Measurements from ENCODE around the gene LCN6. TPM values are rescaled to one million over a fixed set of nuclear protein-coding genes. Genes with fewer than 3 reads are reported as not detected.

Gene LCN6
- total and polyA plus RNA-seq, 2 of the 4 experiments (the other 2 are of a cell fraction): not detected

GRCh38 chr9:136739509-136739908 is 8.8 kb downstream of the LCN6 start:
- Histone ChIP-seq H3K9ac (ENCODE audit: low read depth, low read length) (no peak overlapping the region), H4K8ac (ENCODE audit: low read depth in 2 of 2, low read length in 2 of 2) (no peak overlapping the region), H3K36me3 (ENCODE audit: control insufficient read depth, insufficient read depth, low read length) (no peaks in the 10 kb centered on the region), H3K4me1 (ENCODE audit: control insufficient read depth, insufficient read depth, low read length) (peaks cover 3% of the 10 kb centered on the region; the same call in 1 of the 2 replicates), H3K27me3 (ENCODE audit: control insufficient read depth, insufficient read depth, low read length) (peaks cover 62% of the 10 kb centered on the region), H3K4me2 (ENCODE audit: low read depth, low read length) (no peak overlapping the region), H4K5ac (ENCODE audit: low read depth, low read length) (no peak overlapping the region), H3K4me3 (ENCODE audit: insufficient read depth, low read depth, low read length) (no peak overlapping the region), H4K20me1 (ENCODE audit: insufficient read depth, low read length) (no peaks in the 10 kb centered on the region; the same call in 1 of the 2 replicates), H3K14ac (replicated peaks; ENCODE audit: low read depth, low read length) (no peak overlapping the region), H3K79me1 (ENCODE audit: low read depth in 1 of 2, low read length in 2 of 2) (no peaks in the 10 kb centered on the region), H3K27ac (ENCODE audit: insufficient read depth, low read length) (no peak overlapping the region), H2BK5ac (ENCODE audit: low read depth, low read length, poor library complexity, severe bottlenecking) (no peak overlapping the region), H2BK120ac (ENCODE audit: low read depth, low read length) (no peak overlapping the region), H2AFZ (replicated peaks; ENCODE audit: low read length, poor library complexity) (no peak overlapping the region), H3K56ac (ENCODE audit: extremely low read depth, insufficient read depth, low read length) (no peak overlapping the region), H2BK15ac (ENCODE audit: low read depth, low read length) (no peak overlapping the region), H3K9me3 (ENCODE audit: control insufficient read depth, insufficient read depth, low read length) (no peaks in the 10 kb centered on the region), H3K9me1 (ENCODE audit: insufficient read depth, low read length) (no peaks in the 10 kb centered on the region), H3K23ac (ENCODE audit: low read depth, low read length) (no peak overlapping the region), H2BK20ac (ENCODE audit: low read depth, low read length) (no peak overlapping the region), H2AK5ac (ENCODE audit: low read depth, low read length) (no peak overlapping the region), H3K18ac (ENCODE audit: low read depth, low read length) (no peak overlapping the region), H4K91ac (ENCODE audit: insufficient read depth, low read depth, low read length) (no peak overlapping the region), H2AK9ac (replicated peaks; ENCODE audit: low read depth, low read length, poor library complexity) (no peak overlapping the region), H3K4ac (ENCODE audit: low read depth, low read length) (no peak overlapping the region)
- ChIA-PET POLR2A (ENCODE audit: unreplicated experiment) (no interaction called here), CTCF (interaction anchor here (0.6 kb wide), 1 partner anchor 261 kb away, joined by 3 read pairs; no protein-coding TSS in a partner anchor)
- TF ChIP-seq RAD21 (IDR thresholded peaks at IDR 0.05; ENCODE audit: low read length) (no peak), USF2 (IDR thresholded peaks at IDR 0.05; ENCODE audit: low read depth, low read length) (no peak), RCOR1 (IDR thresholded peaks at IDR 0.05; ENCODE audit: insufficient replicate concordance, low read length) (no peak), POLR2A (IDR thresholded peaks at IDR 0.05; ENCODE audit: low read depth, low read length) (no peak), FOS (IDR thresholded peaks at IDR 0.05; ENCODE audit: low read depth, low read length) (no peak), CEBPB (IDR thresholded peaks at IDR 0.05; ENCODE audit: low read depth, low read length) (no peak), SMC3 (IDR thresholded peaks at IDR 0.05; ENCODE audit: low read depth, low read length) (no peak), BHLHE40 (IDR thresholded peaks at IDR 0.05; ENCODE audit: low read depth, low read length) (no peak), MAZ (IDR thresholded peaks at IDR 0.05; ENCODE audit: borderline replicate concordance, low read depth, low read length) (no peak), RFX5 (IDR thresholded peaks at IDR 0.05; ENCODE audit: low read depth, low read length) (no peak), ELK1 (IDR thresholded peaks at IDR 0.05; ENCODE audit: borderline replicate concordance, low read depth, low read length) (no peak)
- TF ChIP-seq, protein P1, sequence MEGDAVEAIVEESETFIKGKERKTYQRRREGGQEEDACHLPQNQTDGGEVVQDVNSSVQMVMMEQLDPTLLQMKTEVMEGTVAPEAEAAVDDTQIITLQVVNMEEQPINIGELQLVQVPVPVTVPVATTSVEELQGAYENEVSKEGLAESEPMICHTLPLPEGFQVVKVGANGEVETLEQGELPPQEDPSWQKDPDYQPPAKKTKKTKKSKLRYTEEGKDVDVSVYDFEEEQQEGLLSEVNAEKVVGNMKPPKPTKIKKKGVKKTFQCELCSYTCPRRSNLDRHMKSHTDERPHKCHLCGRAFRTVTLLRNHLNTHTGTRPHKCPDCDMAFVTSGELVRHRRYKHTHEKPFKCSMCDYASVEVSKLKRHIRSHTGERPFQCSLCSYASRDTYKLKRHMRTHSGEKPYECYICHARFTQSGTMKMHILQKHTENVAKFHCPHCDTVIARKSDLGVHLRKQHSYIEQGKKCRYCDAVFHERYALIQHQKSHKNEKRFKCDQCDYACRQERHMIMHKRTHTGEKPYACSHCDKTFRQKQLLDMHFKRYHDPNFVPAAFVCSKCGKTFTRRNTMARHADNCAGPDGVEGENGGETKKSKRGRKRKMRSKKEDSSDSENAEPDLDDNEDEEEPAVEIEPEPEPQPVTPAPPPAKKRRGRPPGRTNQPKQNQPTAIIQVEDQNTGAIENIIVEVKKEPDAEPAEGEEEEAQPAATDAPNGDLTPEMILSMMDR (conservative IDR thresholded peaks at IDR 0.05; ENCODE audit: low read depth, low read length): no peak
- WGBS, 2 experiments (ENCODE audit: extremely low coverage in 2 of 2, insufficient read length in 1 of 2): 80% methylated on average over 13 of the region's 23 CpGs; no CpG with 5 or more reads in 1 of the 2 experiments
- in situ Hi-C loops (cut with MboI; ENCODE audit: low sequenced_read_pairs) (no loop called here), intact Hi-C loops (cut with micrococcal nuclease) (no loop called here), dilution Hi-C loops (cut with HindIII; ENCODE audit: low sequenced_read_pairs, unreplicated experiment) (no loop called here)
- BruUV-seq (replicated peaks): no TSS peak
- DNase-seq (no peak), ATAC-seq (ENCODE audit: low read depth) (no peak)

Measured in IMR-90 (cell line).